HG03575 (cell line): ENCODE measurements around the gene SPAM1.

ENCODE experiments used
- ATAC-seq: cut with Tn5 transposase; IDR thresholded peaks from one replicate; pipeline ENCODE4 v1.9.1; 2021; ENCODE audit not compliant: unreplicated experiment, insufficient number of reproducible peaks, low FRiP score; ENCODE audit errors: extremely low read depth

The SPAM1 gene

GRCh38 chr7:124009321-124009720 lies 84.3 kb downstream of the SPAM1 start:
- no peak for ATAC-seq
